A549 (cell line): Measurements from ENCODE around the gene RASGRP1. TPM values are rescaled to one million over a fixed set of nuclear protein-coding genes. Genes with fewer than 3 reads are reported as not detected.

Source experiments
- ATAC-seq, 2 experiments: fragments of 200-7000 bp in 1 of 2; fragments of >200 bp in 1 of 2; cut with Nextera tagmentation in 1 of 2; cut with Tn5 transposase in 1 of 2; 3 replicates each; pipeline versions ENCODE4 v1.8.0 to v1.9.1; 2018 to 2020; ENCODE audit warnings: mild to moderate bottlenecking in 1 of 2, moderate library complexity in 1 of 2
- CTCF ChIA-PET: fragments of 300-600 bp; sonication (Branson Sonifier 250); formaldehyde crosslinking; extraction: SDS; loops from one replicate; lab custom pipeline; 2021; ENCODE audit warnings: antibody characterized with exemption, inconsistent platforms; lab: Yijun Ruan, JAX
- POLR2A ChIA-PET: fragments of 350-600 bp; formaldehyde crosslinking; extraction: SDS; loops from one replicate; lab custom pipeline; 2021; ENCODE audit warnings: antibody characterized with exemption, inconsistent platforms; lab: Yijun Ruan, JAX
- DNase-seq, 2 experiments: peaks; one replicate each; pipeline versions ENCODE4 v3.0.0 to v3.0.0-alpha.2; 2011 to 2016; ENCODE audit warnings: low read depth in 1 of 2, low spot score in 1 of 2
- FAIRE-seq: peaks from 2 replicates; lab custom pipeline; 2011; peaks lifted over from hg19 to GRCh38; lab: Jason Lieb, UNC
- H3K27ac ChIP-seq, 2 experiments: fragments of >200 bp; sonication (Bioruptor Twin); formaldehyde crosslinking; 3 replicates each; pipeline ENCODE4 v1.5.1; 2016 to 2017
- H3K4me1 ChIP-seq: fragments of >200 bp; sonication (Bioruptor Twin); formaldehyde crosslinking; 3 replicates; pipeline ENCODE4 v1.6.1; 2016
- H3K4me2 ChIP-seq: fragments of >200 bp; sonication (Bioruptor Twin); formaldehyde crosslinking; 3 replicates; pipeline ENCODE4 v1.6.1; 2016
- H3K4me3 ChIP-seq: fragments of >200 bp; sonication (Bioruptor Twin); formaldehyde crosslinking; 3 replicates; pipeline ENCODE4 v1.5.1; 2016
- H3K9me3 ChIP-seq: fragments of >200 bp; sonication (Bioruptor Twin); formaldehyde crosslinking; 3 replicates; pipeline ENCODE4 v1.6.1; 2016
- CBX8 ChIP-seq: fragments of 200-600 bp; sonication (generic); IDR thresholded peaks from 2 replicates; pipeline ENCODE4 v1.6.1; 2016
- CHD2 ChIP-seq: fragments of 150-350 bp; IDR thresholded peaks from 2 replicates; pipeline ENCODE4 v1.6.1; 2014; ENCODE audit warnings: low read length; ENCODE audit not compliant: partially characterized antibody
- EHMT2 ChIP-seq: fragments of 200-600 bp; sonication (generic); IDR thresholded peaks from 2 replicates; pipeline ENCODE4 v1.6.1; 2016; ENCODE audit warnings: antibody characterized with exemption, low read depth, mild to moderate bottlenecking, moderate library complexity
- ESRRA ChIP-seq: fragments of 150-350 bp; IDR thresholded peaks from 2 replicates; pipeline ENCODE4 v1.6.1; 2014; ENCODE audit warnings: mild to moderate bottlenecking, low read length, borderline replicate concordance
- FOSB ChIP-seq: fragments of 250-450 bp; sonication (Bioruptor Pico); IDR thresholded peaks from 2 replicates; pipeline ENCODE4 v1.5.0; 2020; ENCODE audit warnings: mild to moderate bottlenecking, moderate library complexity
- FOSL2 ChIP-seq, 2 experiments: fragments of 450-650 bp in 1 of 2; fragments of >200 bp in 1 of 2; sonication (Bioruptor Twin) in 1 of 2; formaldehyde crosslinking; IDR thresholded peaks; 2 replicates each; pipeline versions ENCODE4 v1.5.0 to v1.6.1; 2016 to 2020; ENCODE audit warnings: mild to moderate bottlenecking in 1 of 2, moderate library complexity in 1 of 2
- FOXS1 ChIP-seq: fragments of 250-450 bp; sonication (Bioruptor Pico); IDR thresholded peaks from 2 replicates; pipeline ENCODE4 v1.5.0; 2020; ENCODE audit warnings: mild to moderate bottlenecking, moderate library complexity
- HEYL ChIP-seq: fragments of 250-450 bp; sonication (Bioruptor Pico); IDR thresholded peaks from 2 replicates; pipeline ENCODE4 v1.8.0; 2021; ENCODE audit warnings: mild to moderate bottlenecking, moderate library complexity
- HOXA7 ChIP-seq: fragments of 250-450 bp; sonication (Bioruptor Pico); IDR thresholded peaks from 2 replicates; pipeline ENCODE4 v1.5.0; 2020; ENCODE audit warnings: mild to moderate bottlenecking, moderate library complexity
- HOXB5 ChIP-seq: fragments of 250-450 bp; sonication (Bioruptor Pico); IDR thresholded peaks from 2 replicates; pipeline ENCODE4 v1.5.0; 2020; ENCODE audit warnings: mild to moderate bottlenecking, moderate library complexity
- JUN ChIP-seq, 2 experiments: fragments of >200 bp; sonication (Bioruptor Twin); formaldehyde crosslinking; IDR thresholded peaks; 2 replicates in 1 of 2; 3 replicates in 1 of 2; pipeline ENCODE4 v1.6.1; 2016 to 2017
- JUNB ChIP-seq: fragments of >200 bp; sonication (Bioruptor Twin); formaldehyde crosslinking; IDR thresholded peaks from 2 replicates; pipeline ENCODE4 v1.6.1; 2016
- KDM1A ChIP-seq: fragments of 200-600 bp; sonication (generic); IDR thresholded peaks from 2 replicates; pipeline ENCODE4 v1.6.1; 2016; ENCODE audit warnings: low read depth, mild to moderate bottlenecking
- MYC ChIP-seq: IDR thresholded peaks from 2 replicates; pipeline ENCODE4 v1.6.1; 2012; ENCODE audit warnings: mild to moderate bottlenecking, inconsistent platforms, low read length, improper control_type of control experiment, borderline replicate concordance
- NFE2L2 ChIP-seq: fragments of 150-350 bp; conservative IDR thresholded peaks from 2 replicates; pipeline ENCODE4 v1.6.1; 2014; ENCODE audit warnings: low read length
- PHF8 ChIP-seq: fragments of 200-600 bp; sonication (generic); IDR thresholded peaks from 2 replicates; pipeline ENCODE4 v1.6.1; 2016; ENCODE audit warnings: low read depth, mild to moderate bottlenecking, antibody characterized with exemption, moderate library complexity, borderline replicate concordance
- POLR2AphosphoS2 ChIP-seq: conservative IDR thresholded peaks from 2 replicates; pipeline ENCODE4 v1.6.1; 2012; ENCODE audit warnings: low read length, improper control_type of control experiment, inconsistent platforms
- RAD21 ChIP-seq, 2 experiments: fragments of >200 bp in 1 of 2; sonication (Bioruptor Twin) in 1 of 2; formaldehyde crosslinking in 1 of 2; IDR thresholded peaks in 1 of 2; conservative IDR thresholded peaks in 1 of 2; 2 replicates in 1 of 2; 3 replicates in 1 of 2; pipeline ENCODE4 v1.6.1; 2012 to 2018; ENCODE audit warnings: inconsistent platforms in 1 of 2
- RARB ChIP-seq: fragments of 250-450 bp; sonication (Bioruptor Pico); IDR thresholded peaks from 2 replicates; pipeline ENCODE4 v1.8.0; 2021; ENCODE audit warnings: mild to moderate bottlenecking, moderate library complexity
- RNF2 ChIP-seq: fragments of 200-600 bp; sonication (generic); IDR thresholded peaks from 2 replicates; pipeline ENCODE4 v1.6.1; 2016; ENCODE audit warnings: low read depth, mild to moderate bottlenecking, antibody characterized with exemption, moderate library complexity, borderline replicate concordance
- SMC3 ChIP-seq: fragments of >200 bp; sonication (Bioruptor Twin); formaldehyde crosslinking; IDR thresholded peaks from 3 replicates; pipeline ENCODE4 v1.6.1; 2018; ENCODE audit warnings: inconsistent platforms
- SREBF2 ChIP-seq: fragments of 450-650 bp; IDR thresholded peaks from 2 replicates; pipeline ENCODE4 v1.6.1; 2014; ENCODE audit warnings: mild to moderate bottlenecking, moderate library complexity
- ZFP36 ChIP-seq: fragments of 450-650 bp; IDR thresholded peaks from 2 replicates; pipeline ENCODE4 v1.6.1; 2014; ENCODE audit warnings: borderline replicate concordance; ENCODE audit not compliant: partially characterized antibody
- WGBS: methylation state at CpG from one replicate; pipeline ENCODE4 v1.1.6; 2017; ENCODE audit errors: missing lambda C conversion rate; 5-methylcytosine and 5-hydroxymethylcytosine counted together
- polyA plus RNA-seq, 4 experiments: library from polyadenylated mRNA; depleted of rRNA in 3 of 4; stranded (reverse); fragments of >200 nt; fragmentation: RNase III in 1 of 4; extraction: RNeasy Plus Mini Kit Qiagen cat#74134 plus additional on column Dnase treatment in 1 of 4; gene quantifications; 2 replicates in 3 of 4; 3 replicates in 1 of 4; pipeline ENCODE4 v1.2.3, GENCODE V29; 2011 to 2017
- TF ChIP-seq, protein P1 (sequence below): fragments of 450-650 bp; IDR thresholded peaks from 2 replicates; pipeline ENCODE4 v1.6.1; 2014; ENCODE audit warnings: antibody characterized with exemption
- TF ChIP-seq, protein P2 (sequence below): fragments of >200 bp; sonication (Bioruptor Twin); formaldehyde crosslinking; IDR thresholded peaks from 3 replicates; pipeline ENCODE4 v1.6.1; 2016
- TF ChIP-seq, protein P3 (sequence below): IDR thresholded peaks from 2 replicates; pipeline ENCODE4 v1.6.1; 2012; ENCODE audit warnings: low read depth, borderline replicate concordance

RASGRP1 gene
- polyA plus RNA-seq, 2 of the 4 experiments (the other 2 are of a cell fraction), result 0.70 to 1.2 TPM

DNA sequence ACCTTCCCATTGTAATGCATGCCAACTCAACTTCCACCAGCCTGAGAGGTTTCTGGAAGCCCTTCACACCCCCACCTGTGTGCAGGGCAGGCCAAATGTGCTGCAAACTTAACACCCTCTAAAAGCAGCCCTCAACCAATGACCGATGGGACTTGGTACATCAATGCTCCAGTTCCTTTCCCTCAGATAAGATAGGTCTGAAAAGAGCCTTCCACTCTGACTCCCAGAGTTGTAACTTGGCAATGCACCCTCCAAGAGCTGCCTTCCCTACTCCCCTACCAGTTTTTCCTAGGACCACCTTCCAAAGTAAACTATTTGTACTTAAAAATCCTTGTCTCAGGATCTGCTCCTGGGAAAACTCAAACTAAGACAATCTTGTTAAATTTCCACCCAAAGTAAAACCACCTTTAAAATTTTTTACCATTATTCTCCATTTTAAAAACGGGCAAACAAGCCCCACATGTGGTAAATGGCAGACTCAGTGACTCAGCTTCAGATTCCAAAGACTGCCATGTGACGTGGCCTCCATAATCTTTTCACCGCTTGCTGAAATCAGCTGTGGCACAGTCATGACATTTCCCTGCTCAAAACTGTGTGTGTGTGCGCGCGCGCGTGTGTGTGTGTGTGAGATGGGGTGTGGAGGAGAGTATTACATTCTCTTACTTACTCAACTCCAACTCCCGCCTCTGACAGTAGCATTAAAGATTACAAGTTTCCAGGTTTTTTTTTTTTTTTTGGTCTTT lies 17.2 kb downstream of the RASGRP1 start (continued):
- TF ChIP-seq FOSB, result no peak
- no peak for TF ChIP-seq NFE2L2
- TF ChIP-seq FOXS1 (CRISPR knock-in tag), result no peak

DNA sequence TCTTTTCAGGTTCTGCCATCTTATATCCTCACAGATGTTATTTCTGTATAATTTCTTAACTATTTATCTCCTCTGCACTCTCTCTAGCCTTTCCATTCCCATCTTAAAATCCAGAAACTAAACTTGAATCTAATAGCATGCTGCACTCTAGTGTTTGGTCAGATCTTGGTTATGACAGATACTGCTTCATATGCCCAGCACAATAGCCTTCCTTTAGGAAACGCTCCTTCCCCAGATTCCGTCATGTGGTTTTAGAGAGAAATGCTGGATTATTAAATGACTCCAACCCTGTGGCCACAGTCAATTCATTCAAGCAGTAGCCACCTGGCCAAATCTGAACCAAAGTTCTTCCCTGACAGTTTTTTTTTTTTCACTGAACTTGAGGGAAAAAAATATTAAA lies 19.4 kb downstream of the RASGRP1 start:
- FAIRE-seq, result no peak
- Histone ChIP-seq H3K9me3 (no peaks in the 10 kb centered on the region), H3K4me2 (no peak overlapping the region), H3K4me3 (no peak overlapping the region), H3K4me1 (no peaks in the 10 kb centered on the region), H3K27ac (no peak overlapping the region)
- TF ChIP-seq CBX8 (no peak), FOSL2 (IDR thresholded peaks at IDR 0.05) (no peak), FOSL2 (CRISPR knock-in tag; IDR thresholded peaks at IDR 0.05) (no peak), SMC3 (no peak), RARB (CRISPR knock-in tag) (no peak), JUNB (no peak), POLR2AphosphoS2 (no peak)
- TF ChIP-seq, protein P1, sequence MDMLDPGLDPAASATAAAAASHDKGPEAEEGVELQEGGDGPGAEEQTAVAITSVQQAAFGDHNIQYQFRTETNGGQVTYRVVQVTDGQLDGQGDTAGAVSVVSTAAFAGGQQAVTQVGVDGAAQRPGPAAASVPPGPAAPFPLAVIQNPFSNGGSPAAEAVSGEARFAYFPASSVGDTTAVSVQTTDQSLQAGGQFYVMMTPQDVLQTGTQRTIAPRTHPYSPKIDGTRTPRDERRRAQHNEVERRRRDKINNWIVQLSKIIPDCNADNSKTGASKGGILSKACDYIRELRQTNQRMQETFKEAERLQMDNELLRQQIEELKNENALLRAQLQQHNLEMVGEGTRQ, result no peak
- POLR2A ChIA-PET, result no interaction called here
- no peak for ATAC-seq
- CTCF ChIA-PET, result no interaction called here
- no peak for DNase-seq
- 80% methylated on average over 2 of the region's 2 CpGs for WGBS

DNA sequence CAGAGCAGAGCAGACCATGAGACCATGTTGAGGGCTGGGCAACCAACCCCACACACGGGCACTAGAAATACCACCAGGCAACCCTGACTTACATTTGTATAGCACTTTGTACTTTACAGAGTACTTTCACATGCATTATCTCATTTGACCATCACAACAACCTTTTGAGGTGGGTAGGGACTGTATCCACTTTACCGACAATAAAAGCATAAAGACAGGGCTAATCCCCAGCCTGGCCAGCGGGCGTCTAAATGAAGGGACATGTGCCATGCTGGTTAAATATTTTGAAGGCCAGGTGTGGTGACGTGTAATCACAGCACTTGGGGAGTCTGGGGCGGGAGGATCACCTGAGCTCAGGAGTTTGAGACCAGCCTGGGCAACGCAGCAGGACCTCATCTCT lies 23.6 kb downstream of the RASGRP1 start:
- ATAC-seq (no peak), FAIRE-seq (no peak)

DNA sequence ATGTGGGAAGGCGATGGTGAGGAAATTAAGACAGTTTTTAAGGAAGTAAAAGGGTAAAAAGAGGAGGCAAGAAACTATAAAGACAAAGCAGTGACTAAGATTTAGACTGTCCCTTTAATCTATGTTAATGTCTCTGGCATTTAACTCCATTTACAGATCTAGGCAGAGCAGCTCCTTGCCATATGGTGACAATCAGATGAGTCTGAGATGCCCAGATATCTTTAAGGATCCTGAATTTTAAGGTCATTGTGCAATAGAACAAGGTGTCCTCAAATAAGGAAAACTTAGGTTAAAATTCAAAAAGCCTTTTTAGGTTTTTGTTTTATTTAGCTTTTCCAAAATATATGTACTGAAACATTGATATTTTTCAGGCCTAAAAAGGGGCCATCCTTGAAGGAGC lies 24.1 kb downstream of the RASGRP1 start:
- WGBS, result 81% methylated on average over 1 of the region's 1 CpG
- DNase-seq (no peak), FAIRE-seq (no peak), ATAC-seq (no peak)
- H3K4me3 ChIP-seq, result no peak overlapping the region
- TF ChIP-seq RNF2, result no peak
- TF ChIP-seq NFE2L2, result no peak
- TF ChIP-seq, protein P1, result no peak
- TF ChIP-seq, protein P2, sequence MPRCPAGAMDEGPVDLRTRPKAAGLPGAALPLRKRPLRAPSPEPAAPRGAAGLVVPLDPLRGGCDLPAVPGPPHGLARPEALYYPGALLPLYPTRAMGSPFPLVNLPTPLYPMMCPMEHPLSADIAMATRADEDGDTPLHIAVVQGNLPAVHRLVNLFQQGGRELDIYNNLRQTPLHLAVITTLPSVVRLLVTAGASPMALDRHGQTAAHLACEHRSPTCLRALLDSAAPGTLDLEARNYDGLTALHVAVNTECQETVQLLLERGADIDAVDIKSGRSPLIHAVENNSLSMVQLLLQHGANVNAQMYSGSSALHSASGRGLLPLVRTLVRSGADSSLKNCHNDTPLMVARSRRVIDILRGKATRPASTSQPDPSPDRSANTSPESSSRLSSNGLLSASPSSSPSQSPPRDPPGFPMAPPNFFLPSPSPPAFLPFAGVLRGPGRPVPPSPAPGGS, result no peak
- TF ChIP-seq EHMT2, result no peak
- TF ChIP-seq JUN (IDR thresholded peaks at IDR 0.05), result no peak
- no peak for TF ChIP-seq JUNB
- no peak for TF ChIP-seq KDM1A
- H3K4me1 ChIP-seq, result no peaks in the 10 kb centered on the region
- H3K4me2 ChIP-seq, result no peak overlapping the region
- H3K9me3 ChIP-seq, result no peaks in the 10 kb centered on the region
- H3K27ac ChIP-seq, result no peak overlapping the region
- ChIA-PET CTCF (no interaction called here), POLR2A (interaction anchor here (0.7 kb wide), 1 partner anchor 38 kb away, joined by 3 read pairs; no protein-coding TSS in a partner anchor)

More for the DNA sequence above, 23.6 kb downstream of the RASGRP1 start:
- no peak overlapping the region for H3K4me2 ChIP-seq
- no peaks in the 10 kb centered on the region for H3K9me3 ChIP-seq
- no peak for TF ChIP-seq HEYL (CRISPR knock-in tag)
- TF ChIP-seq ESRRA, result no peak
- no peak for TF ChIP-seq ZFP36
- TF ChIP-seq PHF8, result no peak
- TF ChIP-seq HOXB5 (CRISPR knock-in tag), result no peak
- TF ChIP-seq FOSL2 (IDR thresholded peaks at IDR 0.05), result no peak
- no peak for TF ChIP-seq FOSL2 (CRISPR knock-in tag; IDR thresholded peaks at IDR 0.05)
- TF ChIP-seq JUNB, result no peak
- TF ChIP-seq, protein P3, sequence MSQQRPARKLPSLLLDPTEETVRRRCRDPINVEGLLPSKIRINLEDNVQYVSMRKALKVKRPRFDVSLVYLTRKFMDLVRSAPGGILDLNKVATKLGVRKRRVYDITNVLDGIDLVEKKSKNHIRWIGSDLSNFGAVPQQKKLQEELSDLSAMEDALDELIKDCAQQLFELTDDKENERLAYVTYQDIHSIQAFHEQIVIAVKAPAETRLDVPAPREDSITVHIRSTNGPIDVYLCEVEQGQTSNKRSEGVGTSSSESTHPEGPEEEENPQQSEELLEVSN, result no peak
- no peak for TF ChIP-seq MYC
- TF ChIP-seq CBX8, result no peak
- TF ChIP-seq POLR2AphosphoS2, result no peak
- TF ChIP-seq HOXA7 (CRISPR knock-in tag), result no peak
- no peak for TF ChIP-seq SREBF2
- no peak for TF ChIP-seq RAD21 (conservative IDR thresholded peaks at IDR 0.05 in 1 of 2, IDR thresholded peaks at IDR 0.05 in 1 of 2)
- TF ChIP-seq CHD2, result no peak
- no peaks in the 10 kb centered on the region for H3K4me1 ChIP-seq
- no peak overlapping the region for H3K4me3 ChIP-seq
- ChIA-PET CTCF (interaction anchor here (1.6 to 1.7 kb wide), 2 partner anchors 23 to 28 kb away, joined by 3 to 9 read pairs; no protein-coding TSS in a partner anchor), POLR2A (interaction anchor here (0.7 kb wide), 1 partner anchor 38 kb away, joined by 3 read pairs; no protein-coding TSS in a partner anchor)
- DNase-seq, result no peak
- no peak overlapping the region for H3K27ac ChIP-seq
- 58% methylated on average over 6 of the region's 7 CpGs for WGBS
